CD8-positive, alpha-beta memory T cell (primary cell): ENCODE data around the gene CAPN7. TPM values are rescaled to one million over a fixed set of nuclear protein-coding genes. Genes with fewer than 3 reads are reported as not detected.

Experiments
- CTCF ChIA-PET: fragments of 350-600 bp; sonication (Branson Sonifier 250); formaldehyde crosslinking; loops from one replicate; lab custom pipeline; 2021; ENCODE audit warnings: antibody characterized with exemption; lab: Charles Lee
- POLR2A ChIA-PET: fragments of 350-600 bp; sonication (Branson Sonifier 250); formaldehyde crosslinking; loops from one replicate; lab custom pipeline; 2021; ENCODE audit warnings: antibody characterized with exemption; lab: Charles Lee
- DNase-seq, 5 donors: peaks; one replicate each; pipeline versions ENCODE4 v3.0.0 to v3.0.0-alpha.2; 2020 to 2022; ENCODE audit warnings: mixed read lengths in 1 of 5
- H3K27ac ChIP-seq: one replicate; pipeline ENCODE4 v1.7.0; 2013; ENCODE audit warnings: low read depth, mild to moderate bottlenecking, low read length, moderate library complexity
- H3K27me3 ChIP-seq: 2 replicates; pipeline ENCODE4 v1.7.0; 2013; ENCODE audit warnings: low read length, mild to moderate bottlenecking; ENCODE audit not compliant: insufficient read depth, poor library complexity, severe bottlenecking
- H3K36me3 ChIP-seq: 2 replicates; pipeline ENCODE4 v1.7.0; 2013; ENCODE audit warnings: mild to moderate bottlenecking, low read length, moderate library complexity; ENCODE audit not compliant: insufficient read depth
- H3K4me1 ChIP-seq: 2 replicates; pipeline ENCODE4 v1.7.0; 2013; ENCODE audit warnings: mild to moderate bottlenecking, low read length, moderate library complexity; ENCODE audit not compliant: insufficient read depth
- H3K4me3 ChIP-seq: 2 replicates; pipeline ENCODE4 v1.7.0; 2013; ENCODE audit warnings: mild to moderate bottlenecking, low read length
- H3K9me3 ChIP-seq: 2 replicates; pipeline ENCODE4 v1.7.0; 2013; ENCODE audit warnings: mild to moderate bottlenecking, low read length
- H3K27ac Mint-ChIP-seq, 8 donors: one replicate each; pipeline ENCODE4 v1.8.0; 2020 to 2021; ENCODE audit warnings: mixed read lengths in 8 of 8, mild to moderate bottlenecking in 6 of 8, inconsistent platforms in 3 of 8, moderate library complexity in 3 of 8
- H3K27me3 Mint-ChIP-seq, 2 donors: one replicate each; pipeline ENCODE4 v1.8.0; 2020 to 2021; ENCODE audit warnings: mixed read lengths in 2 of 2, mild to moderate bottlenecking in 1 of 2, moderate library complexity in 1 of 2
- H3K36me3 Mint-ChIP-seq, 3 donors: one replicate each; pipeline ENCODE4 v1.8.0; 2020 to 2021; ENCODE audit warnings: mixed read lengths in 3 of 3, inconsistent platforms in 1 of 3, mild to moderate bottlenecking in 1 of 3
- H3K4me1 Mint-ChIP-seq, 3 donors: one replicate each; pipeline ENCODE4 v1.8.0; 2020 to 2021; ENCODE audit warnings: mixed read lengths in 3 of 3, inconsistent platforms in 1 of 3, mild to moderate bottlenecking in 1 of 3
- H3K4me3 Mint-ChIP-seq, 7 donors: one replicate each; pipeline ENCODE4 v1.8.0; 2020 to 2021; ENCODE audit warnings: mixed read lengths in 7 of 7, mild to moderate bottlenecking in 6 of 7, moderate library complexity in 4 of 7, inconsistent platforms in 2 of 7
- H3K9me3 Mint-ChIP-seq, 5 donors: one replicate each; pipeline ENCODE4 v1.8.0; 2020 to 2022; ENCODE audit warnings: mixed read lengths in 5 of 5, mild to moderate bottlenecking in 3 of 5, moderate library complexity in 2 of 5, inconsistent platforms in 1 of 5
- polyA plus RNA-seq: library from polyadenylated mRNA; unstranded; fragments of 300-500 nt; fragmentation: Illumina TruSeq; gene quantifications from one replicate; pipeline ENCODE4 v1.2.3, GENCODE V29; 2021
- total RNA-seq, 2 experiments: library from RNA; stranded (reverse); gene quantifications; one replicate each; pipeline ENCODE4 v1.2.3, GENCODE V29; 2021

CAPN7 gene
- total and polyA plus RNA-seq, 3 experiments from 2014 or later = 32.4 to 36.1 (median 33.1) TPM

DNA sequence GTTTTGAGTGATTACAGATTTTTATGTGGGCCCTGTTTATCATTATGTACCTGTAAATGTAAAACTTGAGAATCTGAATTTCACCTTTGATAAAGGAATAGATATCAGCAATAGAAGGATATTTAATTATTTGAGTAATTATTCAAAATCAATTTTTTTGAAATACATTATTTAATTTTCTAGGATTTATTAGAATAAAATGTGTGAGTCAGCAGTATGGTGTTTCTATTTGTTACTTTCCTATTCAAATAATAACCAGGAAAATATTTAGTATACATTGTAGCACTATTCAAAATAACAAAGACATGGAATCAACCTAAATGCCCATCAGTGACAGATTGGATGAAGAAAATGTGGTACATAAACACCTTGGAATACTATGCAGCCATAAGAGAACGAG is 22.1 kb downstream of the CAPN7 start:
- CTCF ChIA-PET = interaction anchor here (1.2 kb wide), 1 partner anchor 329 kb away, joined by 3 read pairs; no protein-coding TSS in a partner anchor
- Mint-ChIP-seq H3K27me3 (no peaks in the 10 kb centered on the region), H3K4me1 (peaks cover 3 to 4% (median 3%) of the 10 kb centered on the region in 3 donors), H3K9me3 (no peaks in the 10 kb centered on the region), H3K27ac (peak overlapping the region in 1 of 8 donors; percentile 52), H3K36me3 (peaks cover 0 to 73% (median 9%) of the 10 kb centered on the region in 3 donors), H3K4me3 (no peak overlapping the region)
- no peaks in the 10 kb centered on the region for H3K4me1 ChIP-seq
- H3K36me3 ChIP-seq = peaks cover 25% of the 10 kb centered on the region
- H3K4me3 ChIP-seq = no peak overlapping the region
- no peak overlapping the region for H3K27ac ChIP-seq
- no peak for DNase-seq
- H3K27me3 ChIP-seq = no peaks in the 10 kb centered on the region
- no peaks in the 10 kb centered on the region for H3K9me3 ChIP-seq
- POLR2A ChIA-PET = no interaction called here

DNA sequence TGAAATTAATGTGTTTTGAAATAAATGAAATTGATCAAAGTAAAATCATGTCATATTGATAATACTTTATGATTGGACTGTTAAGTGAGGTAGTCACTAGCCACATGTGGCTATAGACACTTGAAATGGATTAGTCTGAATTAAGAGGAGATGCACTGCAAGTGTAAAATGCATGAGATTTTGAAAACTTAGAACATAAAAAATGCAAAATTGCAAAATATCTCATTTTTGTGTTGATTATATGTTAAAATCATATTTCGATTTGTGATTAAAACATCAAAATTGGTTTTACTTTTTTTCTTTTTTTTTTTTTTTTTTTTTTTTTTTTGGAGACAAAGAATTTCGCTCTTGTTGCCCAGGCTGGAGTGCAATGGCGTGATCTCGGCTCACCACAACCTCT is 23.2 kb downstream of the CAPN7 start:
- Histone ChIP-seq H3K27ac (no peak overlapping the region), H3K36me3 (peaks cover 27% of the 10 kb centered on the region), H3K9me3 (no peaks in the 10 kb centered on the region), H3K4me1 (no peaks in the 10 kb centered on the region), H3K27me3 (no peaks in the 10 kb centered on the region), H3K4me3 (no peak overlapping the region)
- H3K4me1 Mint-ChIP-seq = peaks cover 3 to 4% (median 3%) of the 10 kb centered on the region in 3 donors
- DNase-seq = no peak
- ChIA-PET CTCF (no interaction called here), POLR2A (no interaction called here)
- H3K9me3 Mint-ChIP-seq = no peaks in the 10 kb centered on the region
- no peaks in the 10 kb centered on the region for H3K27me3 Mint-ChIP-seq
- peaks cover 0 to 76% (median 9%) of the 10 kb centered on the region in 3 donors for H3K36me3 Mint-ChIP-seq
- no peak overlapping the region for H3K4me3 Mint-ChIP-seq
- H3K27ac Mint-ChIP-seq = no peak overlapping the region

DNA sequence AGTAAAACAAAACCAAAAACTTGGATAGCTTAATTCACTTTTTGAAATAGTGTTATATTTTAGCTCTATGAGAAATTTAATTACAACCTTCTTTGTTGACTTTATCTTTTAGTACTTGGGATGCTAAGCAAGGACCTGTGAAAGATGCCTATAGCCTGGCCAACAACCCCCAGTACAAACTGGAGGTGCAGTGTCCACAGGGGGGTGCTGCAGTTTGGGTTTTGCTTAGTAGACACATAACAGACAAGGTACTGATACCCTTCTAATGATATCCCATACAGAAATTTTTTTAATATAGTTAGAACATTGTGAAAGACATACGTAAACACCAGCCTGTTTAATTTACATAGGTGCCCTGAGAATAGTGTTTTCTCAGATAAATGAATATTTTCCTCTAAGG is 35.3 kb downstream of the CAPN7 start:
- no peaks in the 10 kb centered on the region for H3K4me1 ChIP-seq
- Mint-ChIP-seq H3K27me3 (no peaks in the 10 kb centered on the region), H3K27ac (peak overlapping the region in 1 of 8 donors; percentile 47), H3K36me3 (peaks cover 0 to 80% (median 11%) of the 10 kb centered on the region in 3 donors), H3K4me3 (no peak overlapping the region), H3K4me1 (peaks cover 0 to 8% (median 6%) of the 10 kb centered on the region in 3 donors), H3K9me3 (no peaks in the 10 kb centered on the region)
- no peaks in the 10 kb centered on the region for H3K9me3 ChIP-seq
- peak; percentile 10 to 57 (median 23) for DNase-seq
- ChIA-PET POLR2A (no interaction called here), CTCF (interaction anchor here (0.6 to 1.0 kb wide), 2 partner anchors 26 to 255 kb away, joined by 3 to 4 read pairs; no protein-coding TSS in a partner anchor)
- no peak overlapping the region for H3K4me3 ChIP-seq
- no peaks in the 10 kb centered on the region for H3K27me3 ChIP-seq
- H3K27ac ChIP-seq = no peak overlapping the region
- H3K36me3 ChIP-seq = peaks cover 40% of the 10 kb centered on the region

DNA sequence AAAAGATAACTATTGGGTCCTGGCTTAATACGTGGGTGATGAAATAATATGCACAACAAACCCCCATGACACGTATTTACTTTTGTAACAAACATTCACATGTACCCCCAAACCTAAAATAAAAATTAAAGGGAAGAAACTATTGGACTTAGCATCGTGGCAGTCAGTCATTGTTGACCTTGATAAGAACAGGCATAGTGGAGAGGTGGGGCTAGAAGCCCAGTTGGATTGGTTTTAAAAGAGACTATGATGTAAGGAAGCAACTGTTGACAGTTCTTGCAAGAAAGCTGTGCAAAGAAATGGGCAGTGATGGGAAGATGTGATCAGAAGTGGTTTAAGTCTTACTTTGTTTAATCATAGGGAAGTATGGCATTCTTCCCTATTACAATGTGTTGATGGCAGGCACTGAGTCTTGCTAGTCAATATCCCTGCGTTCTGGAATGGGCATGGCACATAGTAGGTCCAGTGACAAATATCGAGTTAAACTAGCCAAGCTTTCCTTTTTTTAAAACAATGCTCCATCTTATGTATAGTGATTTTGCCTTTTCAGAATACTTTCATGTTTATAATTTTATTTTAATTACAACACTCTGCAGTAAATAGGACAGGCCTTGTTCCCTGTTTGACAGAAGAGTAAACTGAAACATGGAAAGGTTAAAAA is 37.9 kb downstream of the CAPN7 start:
- CTCF ChIA-PET = interaction anchor here (1.2 kb wide), 1 partner anchor 161 kb away, joined by 3 read pairs; no protein-coding TSS in a partner anchor

DNA sequence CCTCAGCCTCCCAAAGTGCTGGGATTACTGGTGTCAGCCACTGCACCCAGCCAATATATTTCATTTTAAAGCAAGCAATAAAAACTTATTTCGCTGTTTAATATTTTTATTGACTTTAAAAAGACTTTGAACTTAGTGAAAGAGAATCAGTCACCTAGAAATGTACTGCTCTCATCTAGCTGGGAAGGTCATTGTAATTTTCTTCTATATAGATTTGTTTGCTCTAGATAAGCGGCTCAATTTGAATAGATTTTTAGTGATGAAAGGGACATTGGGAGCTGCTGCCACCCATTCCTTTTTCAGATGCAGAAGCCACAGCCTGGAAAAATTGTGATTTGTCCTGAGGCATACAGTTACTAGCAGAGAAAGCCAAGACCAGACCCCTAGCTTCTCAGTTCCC is 40.1 kb downstream of the CAPN7 start:
- Histone ChIP-seq H3K4me3 (no peak overlapping the region), H3K36me3 (peaks cover 27% of the 10 kb centered on the region), H3K27me3 (no peaks in the 10 kb centered on the region), H3K27ac (no peak overlapping the region), H3K4me1 (no peaks in the 10 kb centered on the region), H3K9me3 (no peaks in the 10 kb centered on the region)
- CTCF ChIA-PET = no interaction called here
- H3K36me3 Mint-ChIP-seq = peaks cover 3 to 82% (median 15%) of the 10 kb centered on the region in 3 donors
- H3K4me3 Mint-ChIP-seq = no peak overlapping the region
- H3K27ac Mint-ChIP-seq = peak overlapping the region in 6 of 8 donors; percentile 4 to 70 (median 52)
- POLR2A ChIA-PET = no interaction called here
- no peaks in the 10 kb centered on the region for H3K27me3 Mint-ChIP-seq
- H3K9me3 Mint-ChIP-seq = no peaks in the 10 kb centered on the region
- no peak for DNase-seq
- peaks cover 4 to 15% (median 5%) of the 10 kb centered on the region in 3 donors for H3K4me1 Mint-ChIP-seq

More for the DNA sequence above, 37.9 kb downstream of the CAPN7 start:
- H3K4me1 Mint-ChIP-seq = peaks cover 4 to 12% (median 5%) of the 10 kb centered on the region in 3 donors
- Histone ChIP-seq H3K4me1 (no peaks in the 10 kb centered on the region), H3K4me3 (no peak overlapping the region), H3K27me3 (no peaks in the 10 kb centered on the region), H3K9me3 (no peaks in the 10 kb centered on the region), H3K36me3 (peaks cover 42% of the 10 kb centered on the region), H3K27ac (no peak overlapping the region)
- POLR2A ChIA-PET = no interaction called here
- DNase-seq = no peak
- no peaks in the 10 kb centered on the region for H3K27me3 Mint-ChIP-seq
- no peak overlapping the region for H3K4me3 Mint-ChIP-seq
- H3K36me3 Mint-ChIP-seq = peaks cover 0 to 88% (median 13%) of the 10 kb centered on the region in 3 donors
- peak overlapping the region in 5 of 8 donors; percentile 5 to 83 (median 62) for H3K27ac Mint-ChIP-seq
- no peaks in the 10 kb centered on the region for H3K9me3 Mint-ChIP-seq

DNA sequence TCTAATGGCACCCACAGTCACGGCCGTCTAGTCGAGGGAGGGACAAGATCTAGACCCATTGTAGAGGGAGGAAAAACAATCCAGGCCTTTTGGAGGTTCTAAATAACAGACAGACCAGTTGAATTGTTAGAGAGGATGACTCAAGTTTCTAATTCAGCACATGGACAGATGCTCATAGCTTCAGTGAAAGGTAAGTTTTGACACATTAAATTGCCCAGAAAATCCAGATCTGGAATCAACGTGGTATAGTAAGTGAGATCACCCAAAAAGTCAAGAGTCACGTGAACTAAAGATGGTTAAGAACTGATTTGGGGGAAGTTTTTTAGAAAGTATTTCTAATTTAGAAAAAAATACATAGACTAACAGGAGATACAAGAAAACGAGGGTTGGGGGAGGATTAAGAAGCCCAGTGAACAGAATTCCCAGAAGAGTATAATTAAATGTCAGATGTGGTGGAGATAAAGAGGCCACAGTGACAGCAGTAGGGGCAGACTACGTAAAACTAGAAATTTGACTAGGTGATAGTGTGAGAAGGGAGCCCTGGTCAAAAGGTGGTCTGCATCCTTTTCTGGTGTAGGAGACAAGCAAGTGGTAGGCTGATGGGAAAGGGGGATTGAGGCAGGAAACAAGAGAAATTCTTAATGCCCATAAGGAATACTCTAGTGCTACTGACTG is 47.1 kb downstream of the CAPN7 start:
- no peaks in the 10 kb centered on the region for H3K9me3 ChIP-seq
- H3K4me3 Mint-ChIP-seq = no peak overlapping the region
- no peaks in the 10 kb centered on the region for H3K9me3 Mint-ChIP-seq
- H3K4me1 ChIP-seq = no peaks in the 10 kb centered on the region
- no peak overlapping the region for H3K27ac ChIP-seq
- H3K27me3 Mint-ChIP-seq = no peaks in the 10 kb centered on the region
- no peak overlapping the region for H3K4me3 ChIP-seq
- POLR2A ChIA-PET = no interaction called here
- peaks cover 4 to 19% (median 12%) of the 10 kb centered on the region in 3 donors for H3K4me1 Mint-ChIP-seq
- DNase-seq = no peak
- CTCF ChIA-PET = no interaction called here
- H3K27ac Mint-ChIP-seq = peak overlapping the region in 7 of 8 donors; percentile 10 to 88 (median 48)
- peaks cover 35% of the 10 kb centered on the region for H3K36me3 ChIP-seq
- peaks cover 6 to 90% (median 18%) of the 10 kb centered on the region in 3 donors for H3K36me3 Mint-ChIP-seq
- no peaks in the 10 kb centered on the region for H3K27me3 ChIP-seq

DNA sequence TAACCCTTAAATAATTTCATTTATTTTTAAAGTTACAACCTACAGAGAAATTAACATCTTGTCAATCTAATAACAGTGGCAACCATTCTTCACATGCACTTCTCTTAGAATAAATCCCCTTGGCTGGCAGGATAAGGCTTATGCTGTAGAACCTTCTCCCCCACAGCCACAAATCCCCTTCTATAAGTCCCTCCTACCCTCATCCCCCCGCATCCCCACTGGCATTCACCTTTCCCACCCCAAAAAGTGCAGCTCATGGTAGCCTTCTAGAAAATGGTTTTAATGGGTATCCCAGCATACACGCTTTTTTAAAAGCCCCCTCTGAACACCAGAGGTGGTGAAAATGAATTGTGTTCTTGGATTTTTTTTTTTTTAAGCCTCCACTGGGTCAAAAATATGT is 49.2 kb downstream of the CAPN7 start:
- ChIA-PET POLR2A (interaction anchor here (0.6 kb wide), 1 partner anchor 34 kb away, joined by 6 read pairs; no protein-coding TSS in a partner anchor), CTCF (interaction anchor here (5.5 kb wide), 1 partner anchor 12 kb away, joined by 33 read pairs; no protein-coding TSS in a partner anchor)
- DNase-seq = no peak
- no peak overlapping the region for H3K4me3 Mint-ChIP-seq
- no peaks in the 10 kb centered on the region for H3K27me3 ChIP-seq
- no peak overlapping the region for H3K4me3 ChIP-seq
- no peaks in the 10 kb centered on the region for H3K9me3 ChIP-seq
- peaks cover 4 to 23% (median 21%) of the 10 kb centered on the region in 3 donors for H3K4me1 Mint-ChIP-seq
- H3K36me3 Mint-ChIP-seq = peaks cover 6 to 99% (median 18%) of the 10 kb centered on the region in 3 donors
- no peaks in the 10 kb centered on the region for H3K9me3 Mint-ChIP-seq
- no peak overlapping the region for H3K27ac ChIP-seq
- no peaks in the 10 kb centered on the region for H3K27me3 Mint-ChIP-seq
- no peaks in the 10 kb centered on the region for H3K4me1 ChIP-seq
- peak overlapping the region in 6 of 8 donors; percentile 63 to 88 (median 76) for H3K27ac Mint-ChIP-seq
- peaks cover 41% of the 10 kb centered on the region for H3K36me3 ChIP-seq
